Astrocyte of the spinal cord (primary cell): ENCODE data around the gene RPL37A.

ENCODE experiments used
- DNase-seq: peaks from one replicate; pipeline ENCODE4 v3.0.0; 2011; ENCODE audit warnings: low read depth, low spot score
- H3K4me3 ChIP-seq: 2 replicates; pipeline ENCODE4 v1.5.1; 2011; ENCODE audit warnings: low read depth, mild to moderate bottlenecking, low read length, moderate library complexity
- in situ Hi-C: cut with HindIII; loops from 2 replicates; pipeline ENCODE4 v1.10.0; 2017; ENCODE audit warnings: low sequenced_read_pairs
- TF ChIP-seq, protein P1 (sequence below): IDR thresholded peaks from 2 replicates; pipeline ENCODE4 v1.5.1; 2012; ENCODE audit warnings: low read depth, mild to moderate bottlenecking, low read length, inconsistent platforms

The RPL37A gene

DNA sequence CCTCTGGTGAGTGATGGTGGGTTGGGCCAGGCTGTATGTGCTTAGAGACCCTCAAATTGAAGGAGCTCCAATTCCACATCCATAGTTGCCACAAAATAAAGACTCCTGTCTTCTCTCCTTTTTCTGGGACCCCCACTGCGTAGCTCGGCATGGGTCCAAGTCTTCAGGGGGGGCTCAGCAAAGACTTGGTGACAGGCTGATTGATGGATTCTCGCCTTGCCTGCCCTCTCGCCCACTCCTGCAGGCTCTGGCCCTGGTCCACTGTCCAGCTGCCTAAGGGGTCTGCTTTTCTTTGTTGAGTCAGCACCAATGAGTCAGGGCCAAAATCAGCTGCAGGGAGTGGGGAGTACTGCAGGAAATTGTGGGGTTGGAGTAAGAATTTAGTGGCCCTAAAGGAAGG, 21.5 kb downstream of the RPL37A start:
- in situ Hi-C loops: no loop called here
- DNase-seq: peak; percentile 71
- no peak overlapping the region for H3K4me3 ChIP-seq
- TF ChIP-seq, protein P1, sequence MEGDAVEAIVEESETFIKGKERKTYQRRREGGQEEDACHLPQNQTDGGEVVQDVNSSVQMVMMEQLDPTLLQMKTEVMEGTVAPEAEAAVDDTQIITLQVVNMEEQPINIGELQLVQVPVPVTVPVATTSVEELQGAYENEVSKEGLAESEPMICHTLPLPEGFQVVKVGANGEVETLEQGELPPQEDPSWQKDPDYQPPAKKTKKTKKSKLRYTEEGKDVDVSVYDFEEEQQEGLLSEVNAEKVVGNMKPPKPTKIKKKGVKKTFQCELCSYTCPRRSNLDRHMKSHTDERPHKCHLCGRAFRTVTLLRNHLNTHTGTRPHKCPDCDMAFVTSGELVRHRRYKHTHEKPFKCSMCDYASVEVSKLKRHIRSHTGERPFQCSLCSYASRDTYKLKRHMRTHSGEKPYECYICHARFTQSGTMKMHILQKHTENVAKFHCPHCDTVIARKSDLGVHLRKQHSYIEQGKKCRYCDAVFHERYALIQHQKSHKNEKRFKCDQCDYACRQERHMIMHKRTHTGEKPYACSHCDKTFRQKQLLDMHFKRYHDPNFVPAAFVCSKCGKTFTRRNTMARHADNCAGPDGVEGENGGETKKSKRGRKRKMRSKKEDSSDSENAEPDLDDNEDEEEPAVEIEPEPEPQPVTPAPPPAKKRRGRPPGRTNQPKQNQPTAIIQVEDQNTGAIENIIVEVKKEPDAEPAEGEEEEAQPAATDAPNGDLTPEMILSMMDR: no peak

DNA sequence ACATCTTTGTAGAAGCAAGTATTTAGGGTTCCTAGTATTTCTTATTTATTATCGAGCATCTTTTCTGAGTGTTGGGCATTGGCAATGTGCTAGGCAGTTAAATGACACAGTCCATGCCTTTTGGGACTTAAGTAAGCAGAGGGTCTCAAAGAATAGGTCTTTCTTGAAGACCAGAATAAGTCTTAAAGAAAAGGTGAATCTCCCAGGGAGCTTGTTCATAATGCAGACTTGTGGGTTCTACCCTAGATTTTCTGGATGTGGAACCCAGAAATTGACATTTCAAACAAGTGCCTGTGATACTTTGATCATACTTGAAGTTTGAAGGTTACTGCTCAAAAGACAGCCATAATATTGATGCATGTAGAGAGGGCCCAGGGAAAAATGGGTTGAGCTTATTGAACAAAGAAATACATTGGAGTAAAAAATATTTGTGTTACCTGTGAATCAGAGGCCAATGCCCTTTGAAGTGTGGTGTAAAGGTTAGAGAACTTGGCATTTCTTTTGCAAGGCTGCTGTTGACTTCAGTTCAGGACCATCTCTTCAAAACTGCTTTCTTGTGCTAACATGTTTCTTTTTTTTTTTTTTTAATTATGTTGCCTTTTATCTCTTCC, 24.4 kb downstream of the RPL37A start:
- in situ Hi-C loops: no loop called here
- DNase-seq: no peak
- TF ChIP-seq, protein P1: no peak
- H3K4me3 ChIP-seq: no peak overlapping the region

DNA sequence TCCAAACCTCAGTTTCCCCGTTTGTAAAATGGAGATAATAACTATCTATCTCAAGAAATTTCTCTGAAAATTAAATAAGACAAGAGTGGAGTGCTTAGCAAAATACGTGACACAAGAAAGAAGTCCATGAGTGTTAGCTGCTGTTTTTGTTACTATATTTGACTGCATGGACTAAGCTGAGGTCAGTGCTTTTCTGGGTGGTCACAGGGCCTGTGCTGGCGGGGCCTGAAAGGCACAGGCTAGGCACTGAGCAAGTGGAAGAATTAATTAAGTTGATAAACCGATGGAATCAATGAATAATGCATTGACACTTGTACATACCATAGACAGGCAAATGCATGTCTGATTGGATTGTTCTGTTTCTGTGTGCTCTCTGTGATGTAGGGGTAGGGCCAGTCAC, 27.3 kb downstream of the RPL37A start:
- H3K4me3 ChIP-seq: no peak overlapping the region
- TF ChIP-seq, protein P1: no peak
- no peak for DNase-seq
- in situ Hi-C loops: no loop called here

DNA sequence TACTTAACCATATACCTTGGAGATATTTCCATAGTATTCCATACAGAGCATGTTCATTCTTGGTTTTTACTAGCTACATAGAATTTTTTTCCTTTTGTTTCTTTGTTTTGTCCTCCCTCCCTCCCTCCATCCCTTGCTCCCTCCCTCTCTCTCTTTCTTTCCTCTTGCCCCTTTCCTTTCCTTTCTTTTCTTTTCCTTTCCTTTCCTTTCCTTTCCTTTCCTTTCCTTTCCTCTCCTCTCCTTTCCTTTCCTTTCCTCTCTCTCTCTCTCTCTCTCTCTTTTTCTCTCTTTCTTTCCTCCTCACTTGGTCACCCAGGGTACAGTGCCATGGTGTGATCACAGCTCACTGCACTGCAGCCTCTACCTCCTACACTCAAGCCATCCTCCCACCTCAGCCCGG, 28.3 kb downstream of the RPL37A start:
- in situ Hi-C loops: no loop called here
- TF ChIP-seq, protein P1: no peak
- no peak for DNase-seq

DNA sequence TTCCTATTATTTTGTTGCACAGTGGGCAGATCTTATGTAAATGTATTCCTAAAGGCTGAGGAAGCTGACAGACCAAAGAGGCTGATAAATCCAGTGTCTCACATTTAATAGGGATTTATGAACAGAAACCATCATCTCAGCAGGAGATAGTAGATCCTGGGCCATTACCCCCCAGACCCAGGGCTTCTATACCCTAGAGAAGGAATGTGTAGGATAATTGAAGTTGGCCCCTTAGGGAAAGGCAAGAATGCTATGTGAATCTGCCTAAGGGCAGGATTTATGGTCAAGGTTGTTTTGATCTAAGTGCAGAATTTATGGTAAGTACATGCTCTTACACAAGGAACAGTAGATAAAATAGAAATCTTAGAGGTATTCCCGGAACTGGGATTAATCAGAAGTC, 29.0 kb downstream of the RPL37A start:
- in situ Hi-C loops: no loop called here
- TF ChIP-seq, protein P1: no peak
- no peak for DNase-seq
- no peak overlapping the region for H3K4me3 ChIP-seq

More for the DNA sequence above, 28.3 kb downstream of the RPL37A start:
- no peak overlapping the region for H3K4me3 ChIP-seq

DNA sequence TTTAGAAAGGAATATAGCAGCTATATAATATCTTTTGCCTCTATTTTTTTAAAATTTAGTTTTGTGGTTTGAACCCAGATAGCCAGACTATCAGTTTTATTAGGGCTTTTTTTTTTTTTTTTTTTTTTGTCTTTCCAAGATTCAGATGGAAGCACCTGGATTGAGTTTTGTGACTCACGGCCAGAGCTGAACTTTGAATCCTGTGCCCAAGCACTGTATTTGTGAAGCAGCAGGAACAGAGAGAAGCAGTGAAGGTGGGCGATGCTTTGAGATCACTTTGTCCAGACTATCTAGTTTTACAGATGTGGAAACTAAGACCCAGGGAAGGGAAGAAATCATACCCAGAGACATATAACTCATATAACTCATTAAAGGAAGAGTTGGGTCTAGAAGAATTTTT, 33.9 kb downstream of the RPL37A start:
- DNase-seq: no peak
- H3K4me3 ChIP-seq: no peak overlapping the region
- TF ChIP-seq, protein P1: no peak
- in situ Hi-C loops: no loop called here
